ENCODE results near the gene FER1L5.
A peak's percentile ranks its signal among the peaks of the same experiment; 100 is the strongest.

Gene FER1L5

GRCh38 chr2:96642564-96643360, at the start of gene FER1L5:
Gene FER1L5 (plus strand): TSS chr2:96642764. CDS start chr2:96642837, 73 bp downstream.
- DNase-seq: peak; percentile 82

- no peak for DNase-seq
These were observed 48.3 kb upstream of the FER1L5 start for GRCh38 chr2:96594282-96594681.

DNA sequence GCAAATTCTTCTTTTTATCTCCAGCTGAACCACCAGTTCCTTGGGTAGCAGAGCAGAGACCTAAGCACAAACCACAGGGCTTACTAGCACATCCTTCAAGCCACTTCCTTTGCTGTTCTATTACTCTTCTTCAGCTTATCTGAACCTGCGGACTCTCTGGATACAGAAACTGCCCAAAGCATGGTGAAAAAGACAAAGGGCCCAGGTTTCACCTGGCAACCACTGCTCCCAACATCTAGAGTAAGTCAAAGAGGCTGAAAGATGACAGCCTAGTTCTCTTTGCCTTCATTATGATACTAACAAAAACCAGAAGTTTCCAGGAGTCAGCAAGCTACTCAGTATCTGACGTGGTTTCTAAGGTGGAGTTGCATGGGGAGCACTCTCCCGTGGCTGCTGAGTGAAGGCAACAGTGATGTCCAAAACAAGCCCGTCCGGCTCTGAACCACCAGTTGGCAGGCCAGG, 47.8 kb upstream of the FER1L5 start:
- DNase-seq: no peak

DNA sequence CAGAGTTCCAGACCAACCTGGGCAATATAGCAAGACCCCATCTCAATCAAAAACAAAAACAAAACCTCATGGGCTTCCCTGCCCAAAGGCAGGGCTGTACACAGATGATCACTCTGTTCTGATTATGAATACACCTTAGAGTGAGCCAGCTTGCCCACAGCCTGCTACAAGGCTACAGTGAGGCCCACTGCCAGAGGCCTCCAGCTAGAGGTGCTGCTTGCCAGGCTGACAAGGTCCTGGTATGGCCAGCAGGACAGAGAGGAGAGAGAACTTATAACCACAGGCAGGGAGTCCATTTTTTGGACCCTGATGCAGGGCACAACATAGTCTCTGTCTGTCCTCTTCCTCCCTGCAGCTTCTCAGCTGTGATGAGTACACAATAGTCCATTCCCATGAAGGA, 46.0 kb upstream of the FER1L5 start:
- no peak for DNase-seq

- no peak for DNase-seq
These were observed 42.6 kb upstream of the FER1L5 start for GRCh38 chr2:96599941-96600340.

DNA sequence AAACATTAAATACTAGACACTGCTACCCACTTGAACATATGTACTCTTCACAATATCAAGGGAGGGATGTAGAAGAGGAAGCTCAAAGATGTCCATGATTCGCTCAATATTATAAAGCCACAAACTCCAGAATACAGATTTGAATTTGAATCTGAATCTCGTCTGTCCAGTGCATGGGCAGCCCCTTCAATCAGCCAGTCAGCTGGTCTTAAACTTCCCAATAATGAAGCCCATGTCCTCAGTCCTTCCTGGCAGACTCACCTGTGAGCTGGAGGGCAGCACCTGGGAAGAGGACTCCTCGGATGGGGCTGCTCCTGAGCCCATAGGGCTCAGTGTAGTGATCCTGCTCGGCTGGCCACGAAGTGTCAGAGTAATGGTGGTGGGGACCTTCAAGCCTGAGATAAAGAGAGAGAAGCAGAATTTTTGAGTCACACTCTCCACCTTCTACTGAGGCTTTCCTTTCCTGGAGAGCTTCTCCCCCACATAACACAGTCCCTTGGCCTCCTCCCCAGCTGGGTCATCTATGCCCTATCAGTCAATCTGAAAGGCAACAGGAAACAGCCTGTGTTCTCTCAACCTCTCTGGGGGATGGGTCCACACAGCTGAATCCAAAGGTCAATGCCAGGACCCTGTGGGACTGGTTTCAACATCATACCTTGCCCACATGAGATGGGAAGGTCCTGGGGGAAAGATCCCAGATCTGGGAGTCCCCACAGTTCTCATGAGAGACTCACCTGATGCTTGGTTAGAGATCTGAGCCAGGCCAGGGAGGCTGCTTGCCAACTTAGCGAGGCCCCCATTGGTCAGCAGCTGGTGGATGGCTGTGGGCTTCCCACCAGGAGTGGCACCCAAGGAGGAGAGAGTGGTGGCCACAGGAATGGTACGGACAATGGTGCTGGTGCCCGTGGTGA, 40.9 kb upstream of the FER1L5 start:
- no peak for DNase-seq

GRCh38 chr2:96602330-96602823, 40.2 kb upstream of the FER1L5 start:
- DNase-seq: no peak

DNA sequence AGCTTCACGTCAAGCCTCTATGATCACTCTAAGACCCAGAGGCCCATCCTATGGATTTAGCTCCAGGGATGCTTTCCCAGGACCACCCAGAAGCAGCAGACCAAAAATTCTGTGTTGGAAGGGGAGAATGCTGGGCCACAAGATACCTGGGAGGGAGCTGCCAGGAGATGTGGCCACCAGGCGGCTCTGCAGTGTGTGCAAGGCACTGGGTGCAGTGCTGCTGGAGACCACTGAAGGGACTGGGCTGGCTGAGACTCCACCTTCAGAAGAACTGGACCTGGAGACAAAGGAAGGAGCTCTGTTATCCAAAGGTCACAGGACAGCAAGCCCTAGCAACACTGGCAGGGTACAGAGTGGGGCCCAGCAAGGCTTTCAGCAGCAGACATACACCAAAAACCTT, 38.5 kb upstream of the FER1L5 start:
- no peak for DNase-seq

DNA sequence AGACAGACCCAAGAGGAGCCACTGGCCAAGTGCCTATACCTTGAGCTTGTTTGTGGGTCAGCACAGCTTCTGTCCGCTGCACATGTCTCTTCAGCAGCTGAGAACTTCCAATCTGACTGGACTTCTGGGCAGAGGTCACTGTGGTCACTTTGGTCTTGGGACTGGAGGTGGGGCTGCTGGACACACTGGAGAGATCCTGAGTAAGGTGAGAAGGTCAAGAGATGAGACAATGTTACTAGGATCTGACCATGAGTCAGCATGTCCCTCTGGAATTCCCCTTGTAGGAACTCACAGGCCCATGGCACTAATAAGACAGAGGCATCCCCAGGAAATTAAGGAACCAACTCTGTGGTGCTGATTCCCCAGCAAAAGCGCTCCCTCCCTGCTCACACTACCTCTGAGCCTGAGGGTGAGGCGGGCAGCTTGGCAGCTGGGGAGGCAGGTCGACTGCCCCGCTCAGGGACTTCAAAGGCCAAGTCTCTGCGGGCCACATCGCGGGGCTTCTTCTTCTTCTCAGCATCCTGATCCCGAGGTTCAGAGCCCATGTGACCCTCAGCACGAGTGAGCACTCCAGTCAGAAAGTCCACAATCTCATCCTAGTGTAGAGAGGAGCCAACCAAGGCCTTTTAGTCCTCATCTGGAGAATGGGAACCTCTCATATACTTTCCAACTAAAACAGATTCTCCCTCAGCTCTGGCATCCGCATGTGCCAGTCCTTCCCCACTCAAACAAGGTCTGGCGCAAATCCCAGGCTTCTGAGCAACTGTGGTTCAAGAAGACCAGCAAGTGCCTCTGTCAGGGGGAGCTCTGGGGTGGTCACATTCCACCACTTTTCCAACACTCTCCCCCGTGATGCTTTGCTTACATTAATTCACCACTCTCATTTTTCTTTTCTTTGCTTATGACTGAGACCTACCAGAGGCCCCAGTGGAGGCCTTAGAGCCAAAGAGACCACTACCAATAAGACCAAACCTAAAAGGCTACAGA, 33.8 kb upstream of the FER1L5 start:
- no peak for DNase-seq

GRCh38 chr2:96616128-96616527, 26.4 kb upstream of the FER1L5 start:
- no peak for DNase-seq

- no peak for DNase-seq
These were observed 26.0 kb upstream of the FER1L5 start for GRCh38 chr2:96616535-96616934.

DNA sequence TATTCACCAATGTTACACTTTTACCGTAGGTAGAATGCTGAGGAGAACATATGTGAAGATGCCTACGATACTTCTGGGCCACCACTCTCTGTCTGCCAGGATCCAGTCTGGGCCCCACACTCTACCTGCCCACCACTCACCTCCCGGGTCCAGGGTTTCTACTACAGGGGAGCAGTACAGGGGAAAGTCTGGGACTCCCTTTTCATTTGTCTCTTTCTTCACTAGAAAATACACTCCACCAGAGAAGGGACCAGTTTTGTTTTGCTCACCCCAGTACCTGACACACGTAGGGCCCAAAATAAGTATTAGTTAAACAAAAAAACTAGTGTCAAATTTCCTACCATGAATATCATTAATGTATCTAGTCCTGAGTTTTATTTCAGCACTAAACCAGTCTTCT, 25.6 kb upstream of the FER1L5 start:
- no peak for DNase-seq

- peak; percentile 35 for DNase-seq
These were observed 23.8 kb upstream of the FER1L5 start for GRCh38 chr2:96618596-96619283.

GRCh38 chr2:96622544-96622943, 20.0 kb upstream of the FER1L5 start:
- no peak for DNase-seq

DNA sequence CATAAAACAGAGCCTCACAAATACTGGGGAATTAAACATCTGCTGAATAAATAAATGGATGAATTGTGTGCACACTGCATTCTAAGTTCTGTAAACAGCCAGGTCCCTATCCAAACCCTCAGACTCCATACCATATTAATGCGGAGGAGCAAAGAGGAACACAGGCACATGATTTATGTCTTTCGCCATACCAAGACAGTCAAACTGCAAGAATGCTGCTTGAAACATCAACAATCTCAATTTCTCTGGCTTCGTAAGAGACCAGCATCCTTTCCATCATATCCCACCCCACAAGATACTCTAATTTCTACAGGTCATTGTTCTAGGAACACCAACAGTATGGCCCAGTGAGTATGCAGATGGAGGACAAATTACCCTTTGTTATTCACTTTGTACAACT, 19.4 kb upstream of the FER1L5 start:
- DNase-seq: no peak

DNA sequence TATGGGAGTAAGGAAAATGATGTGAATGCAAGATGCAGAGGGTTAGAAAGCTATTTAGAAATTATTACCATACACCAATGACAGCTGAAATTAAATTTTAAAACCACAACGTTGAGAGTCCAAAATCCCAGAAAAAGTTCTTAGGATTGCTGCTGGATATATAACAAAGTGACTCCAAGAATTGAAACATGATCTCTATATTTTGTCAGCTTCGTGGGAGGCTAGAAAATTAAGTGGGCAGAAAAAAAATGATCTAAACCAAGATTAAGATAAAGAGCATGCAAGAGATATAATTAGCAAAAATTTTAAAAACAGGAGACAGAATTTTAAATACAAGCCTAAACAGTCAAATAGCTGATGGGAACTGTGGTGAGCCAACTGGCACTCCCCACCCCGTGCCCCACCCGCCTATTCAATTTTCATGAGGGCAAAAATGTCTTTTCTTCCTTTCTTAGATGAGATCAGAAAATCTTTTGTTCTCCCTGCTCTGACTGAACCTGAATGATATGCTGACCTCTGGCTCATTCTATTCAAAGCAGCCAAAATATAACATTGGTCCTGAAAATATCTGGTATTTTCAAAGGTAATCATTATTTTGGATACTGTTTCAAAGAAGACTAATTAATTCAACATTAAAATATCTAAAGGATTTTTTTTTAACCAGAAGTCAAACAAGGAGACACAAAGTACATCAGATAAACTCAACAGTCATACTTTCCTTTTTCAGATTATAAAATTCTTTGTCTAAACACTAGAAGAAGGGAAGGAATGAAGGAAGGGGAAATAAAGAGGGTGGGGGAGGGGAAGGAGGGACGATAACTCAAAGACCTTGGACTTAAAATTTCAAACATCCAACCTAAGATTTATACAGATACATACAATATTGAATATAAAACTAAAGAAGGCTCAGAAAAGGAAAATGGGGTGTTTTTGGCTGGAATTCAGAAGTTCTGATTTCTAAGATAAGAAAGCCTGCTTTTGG, 16.7 kb upstream of the FER1L5 start:
- peak; percentile 16 for DNase-seq

DNA sequence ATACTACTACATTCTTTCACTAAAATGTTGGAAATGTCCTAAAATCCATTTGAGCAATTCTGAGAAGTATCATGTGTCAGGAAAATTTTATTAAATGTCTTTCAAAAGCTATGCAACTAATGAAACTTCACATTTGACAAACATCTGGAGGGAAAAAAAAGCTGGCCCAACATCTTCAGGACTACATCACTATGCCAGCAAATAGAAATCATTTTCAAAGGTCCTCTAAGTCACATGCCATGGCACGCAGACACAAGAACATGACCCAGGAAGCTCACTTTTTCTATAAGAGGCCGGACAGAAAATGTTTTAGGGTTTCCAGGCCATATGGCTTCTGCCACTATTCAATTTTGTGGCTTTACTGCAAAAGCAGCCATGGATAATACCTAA, 16.0 kb upstream of the FER1L5 start:
- no peak for DNase-seq

- DNase-seq: peak; percentile 53
These were observed 10.6 kb upstream of the FER1L5 start for GRCh38 chr2:96631804-96632435.

- DNase-seq: no peak
These were observed 8.9 kb upstream of the FER1L5 start for GRCh38 chr2:96633641-96634040.

- no peak for DNase-seq
These were observed 5.9 kb upstream of the FER1L5 start for GRCh38 chr2:96636551-96637171.

Data from fibroblast of skin of right biceps (primary cell).